GM21529 (cell line): ENCODE results near the gene ITPKB.
"Not testable (repeated sequence)": the region's sequence is repeated elsewhere in the genome, so short reads cannot be mapped to it uniquely, and the experiment has no call there.

ENCODE experiments used
- ATAC-seq: cut with Tn5 transposase; IDR thresholded peaks from one replicate; pipeline ENCODE4 v1.9.1; 2021; ENCODE audit not compliant: unreplicated experiment

The ITPKB gene

DNA sequence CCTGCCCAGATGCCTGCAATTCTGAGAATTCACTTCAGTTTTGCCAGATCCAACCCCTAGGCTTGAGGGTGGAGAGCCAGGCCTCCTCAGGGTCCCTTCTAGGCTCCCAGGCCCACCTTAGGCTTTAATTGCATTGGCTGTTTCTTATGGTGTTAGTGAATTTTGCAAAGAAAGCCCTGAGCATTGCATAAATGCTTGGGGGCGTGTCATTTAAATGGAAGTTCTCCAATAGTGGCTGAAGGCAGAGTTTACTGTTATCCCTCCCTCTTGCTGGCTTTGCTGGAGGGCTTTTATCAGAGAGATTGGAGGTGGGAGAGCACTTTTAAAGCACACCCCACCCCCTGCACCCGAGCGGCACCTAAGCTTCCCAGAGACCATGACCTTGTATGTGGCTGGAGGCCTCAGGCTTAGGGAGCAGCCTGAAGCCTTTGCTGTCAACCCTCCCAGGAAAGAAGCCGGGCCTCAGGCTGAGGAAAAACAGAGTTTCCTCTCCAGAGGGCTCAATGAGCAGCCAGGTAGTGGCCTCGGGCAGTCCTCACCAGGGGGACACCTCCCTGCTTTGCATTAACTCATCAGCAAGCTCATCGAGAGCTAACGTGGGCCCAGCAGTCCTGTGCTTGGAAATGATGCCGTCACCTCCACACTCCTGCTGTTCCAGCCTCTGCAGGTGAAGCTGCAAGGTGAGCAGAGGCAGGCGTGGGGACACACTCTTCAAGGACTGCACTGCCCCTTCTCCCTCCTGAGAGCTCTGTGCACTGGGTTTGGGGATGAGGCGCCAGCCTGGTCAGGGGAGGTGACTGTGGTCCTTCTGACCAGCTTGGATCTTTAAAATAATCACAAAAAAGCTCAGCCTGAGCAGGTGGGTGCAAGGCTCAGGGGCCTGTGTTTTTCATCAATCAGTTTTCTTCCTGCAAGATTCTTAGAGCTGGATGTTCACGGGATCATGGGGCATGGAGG lies 132.5 kb downstream of the ITPKB start:
- ATAC-seq = no peak

DNA sequence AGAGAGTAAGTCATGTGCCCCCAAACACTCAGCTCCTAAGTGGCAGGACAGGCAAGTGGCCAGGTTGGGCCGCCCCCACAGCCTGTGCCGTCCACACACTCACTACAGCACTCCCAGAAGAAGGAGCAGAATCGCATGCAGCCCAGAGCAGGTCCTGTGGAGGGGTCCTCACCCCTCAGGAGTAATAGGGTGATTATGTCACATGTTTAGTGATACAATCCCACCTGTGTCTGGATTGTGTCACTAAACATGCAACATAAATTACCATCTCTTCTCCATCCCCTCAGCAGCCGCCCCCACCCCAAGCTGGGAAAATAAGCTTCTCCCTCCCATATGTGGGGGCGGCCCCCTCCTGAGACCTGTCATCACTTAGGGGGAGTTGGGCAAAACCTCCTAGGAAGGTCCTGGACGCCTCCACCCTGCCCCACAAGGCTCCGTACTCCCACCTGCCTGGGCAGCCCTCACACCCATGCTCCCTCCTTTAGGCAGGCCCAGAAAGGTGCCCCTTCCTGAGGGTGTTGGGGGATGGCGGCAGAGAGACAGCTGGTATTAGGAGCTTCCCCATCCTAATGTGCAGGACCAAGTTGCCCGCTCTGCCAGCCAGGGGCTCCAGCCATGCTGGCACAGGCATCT lies 133.6 kb downstream of the ITPKB start:
- no peak for ATAC-seq

DNA sequence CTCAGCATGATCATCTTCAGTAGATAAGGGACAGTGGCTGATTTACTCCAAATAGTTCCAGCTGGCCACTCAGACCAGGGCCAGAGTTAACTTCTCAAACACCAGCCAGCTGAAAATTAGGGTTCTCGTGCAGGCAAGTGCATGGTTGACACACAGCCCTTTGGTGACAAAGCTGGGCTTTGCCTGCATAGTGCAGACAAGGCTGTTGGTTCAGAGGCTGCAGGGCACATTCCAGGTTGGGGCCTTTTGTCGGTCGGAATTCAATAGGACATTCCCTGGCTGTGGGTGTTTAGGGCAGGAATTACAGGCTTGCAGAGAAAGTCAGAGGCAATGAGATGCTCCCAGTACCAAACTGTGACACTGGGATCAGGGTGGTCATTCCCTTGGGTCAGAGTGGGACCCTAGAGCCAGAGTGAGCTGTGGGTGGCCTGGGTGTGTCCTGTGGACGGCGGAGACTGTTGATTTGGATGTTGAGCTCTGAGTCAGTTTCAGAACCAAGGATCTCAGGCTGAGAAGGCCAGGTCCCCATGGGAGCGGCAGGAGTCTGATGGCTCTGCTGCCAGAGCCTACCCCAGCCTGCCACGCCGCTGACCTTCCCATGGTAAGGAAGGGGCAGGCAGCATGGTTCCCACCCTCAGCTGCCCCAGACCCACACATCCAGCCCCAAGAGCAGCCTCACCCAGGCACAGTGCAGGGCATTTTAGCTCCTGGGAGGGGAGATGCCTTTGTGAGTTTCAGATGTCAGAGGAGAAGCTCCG lies 134.3 kb downstream of the ITPKB start:
- ATAC-seq = no peak

DNA sequence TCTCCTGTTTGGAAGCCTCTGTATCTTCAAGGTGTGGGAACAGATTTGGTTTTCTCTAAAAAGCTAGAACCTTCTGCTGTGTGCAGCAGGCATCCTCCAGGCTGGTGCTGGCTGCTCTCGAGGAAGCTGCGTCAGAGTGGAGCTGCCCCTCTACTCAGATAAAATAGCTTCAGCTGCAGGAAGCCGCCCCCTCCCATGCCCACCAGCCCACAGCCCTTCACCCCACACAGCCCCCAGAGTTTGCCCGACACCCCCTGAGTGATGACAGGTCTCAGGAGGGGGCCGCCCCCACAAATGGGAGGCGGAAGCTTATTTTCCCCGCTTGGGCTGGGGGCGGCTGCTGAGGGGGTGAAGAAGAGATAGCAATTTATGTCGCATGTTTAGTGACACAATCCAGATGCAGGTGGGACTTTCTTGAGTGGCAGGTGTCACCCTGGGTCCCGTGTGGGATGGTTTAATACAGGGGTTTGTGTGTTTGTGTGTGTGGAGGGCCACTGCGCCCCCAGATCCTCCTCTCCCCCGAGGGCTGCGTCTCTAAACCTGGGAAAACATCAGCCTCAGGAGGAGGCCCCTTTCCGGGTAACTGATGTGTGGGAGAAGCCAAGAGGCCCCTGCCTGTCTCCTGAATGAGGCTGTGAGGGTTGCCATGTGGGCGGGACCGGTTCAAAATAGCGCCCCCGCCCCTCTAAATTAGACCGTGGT lies 135.1 kb downstream of the ITPKB start:
- ATAC-seq = no peak

DNA sequence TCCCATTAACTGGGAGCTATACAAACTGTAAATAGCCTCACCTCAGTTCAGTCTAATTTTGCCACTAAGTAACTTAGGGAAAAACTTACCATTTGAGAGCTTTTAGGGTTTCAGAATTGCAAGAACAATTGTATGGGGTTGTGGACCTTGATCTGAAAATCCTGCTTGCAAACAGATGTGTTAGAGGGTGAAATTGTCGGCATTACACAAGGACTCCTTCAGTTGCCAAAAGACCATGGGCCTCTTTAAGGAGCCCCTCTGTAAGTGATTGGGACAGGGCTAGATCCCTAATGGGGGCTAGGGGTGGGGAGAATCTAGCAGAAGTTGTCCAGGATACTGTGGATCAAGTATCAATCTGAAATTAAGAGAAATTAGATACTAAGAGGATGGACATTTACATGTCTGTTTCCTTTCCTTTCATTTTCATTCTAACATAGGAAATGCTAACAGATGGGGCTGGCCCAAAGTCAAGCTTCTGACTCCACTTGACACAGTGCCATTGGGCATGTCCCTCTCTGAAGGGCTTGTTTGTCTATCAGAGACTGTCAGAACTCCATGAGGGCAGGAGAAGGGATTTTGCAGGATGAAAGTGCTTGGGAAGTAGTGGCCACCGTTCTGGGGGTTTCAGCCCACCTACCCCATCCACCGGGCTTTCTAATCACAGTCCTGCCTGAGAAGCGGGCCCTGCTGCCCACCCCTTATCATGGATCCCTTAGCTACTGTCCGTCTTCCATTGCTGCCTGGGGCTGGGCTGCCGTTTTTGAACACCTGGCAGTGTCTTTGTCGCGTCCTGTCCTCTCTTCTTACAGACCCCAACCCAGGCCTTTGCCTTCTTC lies 135.8 kb downstream of the ITPKB start:
- ATAC-seq = no peak

DNA sequence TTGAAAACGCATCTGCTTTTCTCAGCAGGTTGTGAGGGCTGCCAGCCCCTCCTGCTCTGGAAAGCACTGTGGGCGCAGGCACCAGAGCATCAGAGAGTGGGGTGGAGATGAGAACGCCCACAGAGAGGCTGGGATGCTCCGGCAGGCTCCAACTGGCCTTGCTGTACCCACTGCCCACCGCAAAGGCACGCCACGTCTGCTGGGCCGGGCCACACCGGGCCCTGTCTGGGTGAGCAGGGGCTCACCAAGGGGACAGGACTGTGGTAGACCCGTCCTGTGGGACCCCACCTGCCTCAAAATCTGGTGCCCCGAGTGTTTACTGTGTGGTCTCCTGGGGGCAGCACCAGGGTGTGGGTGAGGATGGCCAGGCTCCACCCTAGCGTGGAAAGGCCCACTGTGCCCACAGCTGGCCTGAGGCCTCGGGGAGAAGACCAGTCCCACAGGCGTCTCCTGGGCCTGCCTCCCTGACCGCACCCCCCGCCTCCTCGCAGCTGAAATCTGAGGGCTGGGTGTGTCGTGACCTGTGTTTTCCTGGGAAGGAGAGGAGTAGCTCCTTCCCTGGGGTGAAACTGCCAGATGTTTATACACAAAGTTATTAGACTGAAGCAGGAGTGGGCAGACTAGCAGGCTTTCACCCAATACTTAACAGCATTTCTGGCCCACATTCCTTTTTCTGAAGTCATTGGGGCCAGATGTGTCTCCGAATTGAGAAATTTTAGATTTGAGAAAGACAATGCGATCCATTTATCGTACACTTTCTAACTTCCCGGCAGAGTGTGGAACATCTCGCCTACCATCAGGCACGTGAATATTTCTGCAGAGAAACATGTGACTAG lies 136.7 kb downstream of the ITPKB start:
- ATAC-seq = no peak

DNA sequence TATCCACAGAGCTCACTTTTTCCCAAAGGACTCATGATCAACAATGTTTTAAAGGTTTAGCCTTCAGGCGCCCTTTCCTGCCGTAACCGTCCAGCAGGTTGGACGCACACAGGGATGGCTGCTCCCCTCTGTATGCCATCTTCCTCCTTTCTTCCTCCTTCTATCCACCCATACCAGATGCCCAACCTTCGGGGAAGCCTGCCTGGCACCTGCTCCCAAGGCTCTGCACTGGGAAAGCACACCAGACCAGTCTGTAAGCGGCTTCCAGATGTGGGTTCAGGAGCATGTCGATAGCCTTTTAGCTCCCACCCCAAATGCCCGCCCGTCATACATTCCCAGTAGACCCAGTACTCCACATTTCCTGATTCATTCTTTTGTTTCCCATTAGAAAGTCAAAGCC lies 137.6 kb downstream of the ITPKB start:
- ATAC-seq = no peak

DNA sequence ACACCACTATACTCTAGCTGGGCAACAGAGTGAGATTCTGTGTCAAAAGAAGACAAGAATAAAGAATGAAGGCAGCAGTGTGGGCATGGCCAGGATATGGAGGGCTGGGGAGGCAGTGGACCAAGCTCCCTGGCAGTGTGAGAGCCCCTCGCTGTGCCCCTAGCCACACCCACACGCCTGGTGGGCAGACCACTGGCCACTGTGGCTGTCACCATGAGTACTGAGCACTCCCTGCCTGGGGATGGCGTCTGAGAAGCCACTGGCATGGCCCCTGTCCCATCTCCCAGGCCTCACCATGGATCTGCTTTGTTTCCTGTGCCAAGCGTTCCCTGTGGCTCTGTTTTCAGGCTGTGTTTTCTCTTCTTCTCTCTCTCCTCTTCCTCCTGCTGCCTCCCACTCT lies 138.8 kb downstream of the ITPKB start:
- no peak for ATAC-seq

DNA sequence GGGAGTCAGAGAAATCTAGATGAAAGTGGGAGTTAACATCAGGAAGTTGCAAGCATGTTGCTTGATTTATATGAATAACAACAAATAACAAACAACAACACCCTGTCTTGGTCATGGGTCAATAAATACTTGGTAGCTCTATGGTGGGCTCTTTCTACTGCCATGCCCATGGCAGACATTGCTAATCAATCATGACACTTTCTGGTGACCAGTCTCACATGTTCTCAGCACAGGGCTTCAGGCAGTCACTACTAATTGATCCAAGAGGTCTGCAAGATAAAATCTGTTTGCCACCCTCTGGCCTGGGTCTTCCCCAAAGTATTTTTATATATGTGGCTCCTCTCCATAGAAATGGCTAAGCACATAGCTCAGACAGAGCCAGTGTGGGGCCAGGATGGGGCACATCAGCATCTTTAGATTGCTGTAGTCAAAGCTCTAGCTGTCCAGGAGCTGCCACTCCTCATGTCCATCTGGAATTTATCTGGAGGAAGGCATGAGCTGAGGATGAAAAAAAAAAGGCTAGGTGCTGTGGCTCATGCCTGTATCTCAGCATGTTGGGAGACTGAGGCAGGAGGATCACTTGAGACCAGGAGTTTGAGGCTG lies 139.3 kb downstream of the ITPKB start:
- no peak for ATAC-seq

DNA sequence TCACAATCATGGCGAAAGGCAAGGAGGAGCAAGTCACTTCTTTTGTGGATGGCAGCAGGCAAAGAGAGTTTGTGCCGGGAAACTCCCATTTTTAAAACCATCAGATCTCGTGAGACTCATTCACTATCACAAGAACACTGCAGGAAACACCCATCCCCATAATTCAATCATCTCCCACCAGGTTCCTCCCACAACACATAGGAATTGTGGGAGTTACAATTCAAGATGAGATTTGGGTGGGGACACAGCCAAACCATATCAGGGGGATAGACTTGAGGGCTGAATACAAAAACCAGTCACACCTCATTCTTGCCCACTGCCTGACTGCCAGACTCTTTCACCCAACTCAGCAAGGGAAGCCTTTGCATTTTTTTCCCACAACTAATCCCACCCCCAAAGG lies 140.1 kb downstream of the ITPKB start:
- ATAC-seq = not testable (repeated sequence)

DNA sequence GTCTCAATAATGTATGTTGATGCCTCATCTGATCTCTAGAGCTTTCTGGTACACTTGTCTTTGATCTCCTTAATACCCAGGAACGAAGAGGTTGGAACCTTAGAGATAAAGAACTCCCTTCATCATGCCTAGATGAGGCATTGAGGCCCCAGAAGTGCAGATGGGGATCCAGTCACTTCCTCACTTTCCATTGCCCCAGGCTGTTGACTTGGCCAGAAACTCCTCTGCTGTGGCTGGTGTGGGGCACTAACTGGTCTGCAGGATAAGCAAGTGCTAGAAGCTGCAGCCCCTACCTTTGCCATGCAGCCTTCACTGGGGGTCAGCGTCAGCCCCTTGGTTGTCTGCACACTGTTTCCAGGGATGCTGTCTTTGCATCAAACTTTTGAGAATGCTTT lies 140.6 kb downstream of the ITPKB start:
- no peak for ATAC-seq

DNA sequence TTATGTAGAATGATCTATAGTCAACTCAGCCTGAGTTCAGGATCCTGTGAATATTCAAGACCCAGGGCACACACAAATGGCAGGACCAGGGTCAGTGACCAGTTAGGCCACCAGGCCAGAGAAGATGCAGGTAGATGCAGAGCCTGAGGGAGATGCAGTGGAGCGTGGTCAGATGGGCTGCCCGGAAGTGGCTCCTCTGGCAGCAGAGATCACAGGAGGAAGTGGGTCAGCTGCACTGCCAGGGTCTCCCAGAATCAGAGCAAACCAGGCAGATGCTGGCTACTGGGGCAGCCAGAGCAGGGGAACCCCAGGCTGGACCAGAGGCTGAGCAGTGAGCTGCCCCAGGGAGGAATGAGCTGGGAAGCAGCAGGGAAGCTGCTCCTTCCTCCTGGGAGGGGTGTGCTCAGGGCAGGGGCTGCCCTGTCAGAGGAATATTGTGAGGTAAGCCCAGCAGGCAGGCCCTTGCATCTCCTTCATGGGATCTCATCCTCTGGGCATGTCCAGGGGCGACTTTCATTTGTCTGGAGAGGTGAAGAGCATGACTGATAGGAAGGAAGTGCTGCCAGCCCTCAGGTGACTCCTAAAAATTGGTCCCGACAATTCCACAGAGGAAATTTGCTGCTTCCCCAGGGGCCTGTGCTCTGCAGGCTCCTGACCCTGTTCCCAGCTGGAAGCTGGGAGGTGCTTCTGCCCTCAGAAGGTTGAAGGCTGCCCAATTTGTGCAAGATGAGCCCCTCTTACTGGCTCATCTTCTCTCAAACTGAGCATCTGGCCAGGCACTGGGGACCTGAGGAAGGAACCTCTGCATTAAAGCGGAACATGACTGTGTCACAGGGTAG lies 141.2 kb downstream of the ITPKB start:
- no peak for ATAC-seq

DNA sequence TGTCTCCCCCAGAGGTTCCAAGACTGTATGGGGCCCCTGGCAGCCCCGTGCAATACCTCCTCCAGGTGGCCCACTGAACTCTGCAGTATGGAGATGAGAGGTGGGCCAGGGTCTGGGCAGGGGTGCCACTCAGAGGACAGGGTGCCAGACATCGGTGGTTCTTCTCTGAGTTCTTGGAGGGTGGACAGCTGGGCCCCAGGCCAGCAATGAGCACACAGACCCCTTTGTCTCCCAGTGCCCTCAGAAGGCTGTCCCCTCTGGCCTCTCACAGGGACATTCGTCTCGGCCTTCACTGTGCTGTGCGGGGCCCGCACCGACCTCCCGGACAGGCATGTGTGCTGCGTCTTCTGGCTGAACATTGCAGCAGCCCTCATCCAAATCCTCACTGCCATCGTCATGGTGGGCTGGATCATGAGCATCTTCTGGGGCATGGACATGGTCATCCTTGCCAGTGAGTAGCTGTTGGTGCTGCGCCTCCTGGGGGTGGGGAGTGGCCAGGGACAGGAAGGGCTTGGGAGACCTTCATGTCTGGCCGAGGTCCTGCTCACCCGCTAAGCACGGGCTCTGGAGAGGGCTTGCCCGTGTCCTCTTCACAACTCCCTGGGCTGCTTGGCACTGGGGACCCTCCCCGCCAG lies 142.4 kb downstream of the ITPKB start:
- ATAC-seq = no peak

DNA sequence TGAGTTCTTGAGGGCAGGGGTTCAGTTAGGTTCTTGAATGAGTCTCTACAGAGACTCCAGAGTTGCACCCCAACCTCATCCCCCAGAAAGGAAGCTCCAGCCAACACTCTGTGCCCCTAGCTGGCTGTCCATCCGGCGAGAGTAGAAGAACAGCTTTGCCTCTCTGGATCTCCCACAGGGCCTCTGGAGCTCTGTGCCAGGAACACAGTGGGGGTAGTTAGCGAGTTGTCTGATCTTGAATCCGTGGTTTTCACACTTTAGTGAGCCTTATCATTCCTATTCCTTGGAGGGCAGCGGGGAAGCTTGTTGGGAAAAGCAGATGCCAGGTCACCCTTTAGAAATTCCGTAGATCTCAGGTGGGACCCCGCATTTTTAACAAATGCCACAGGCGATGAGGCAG lies 145.5 kb downstream of the ITPKB start:
- no peak for ATAC-seq

DNA sequence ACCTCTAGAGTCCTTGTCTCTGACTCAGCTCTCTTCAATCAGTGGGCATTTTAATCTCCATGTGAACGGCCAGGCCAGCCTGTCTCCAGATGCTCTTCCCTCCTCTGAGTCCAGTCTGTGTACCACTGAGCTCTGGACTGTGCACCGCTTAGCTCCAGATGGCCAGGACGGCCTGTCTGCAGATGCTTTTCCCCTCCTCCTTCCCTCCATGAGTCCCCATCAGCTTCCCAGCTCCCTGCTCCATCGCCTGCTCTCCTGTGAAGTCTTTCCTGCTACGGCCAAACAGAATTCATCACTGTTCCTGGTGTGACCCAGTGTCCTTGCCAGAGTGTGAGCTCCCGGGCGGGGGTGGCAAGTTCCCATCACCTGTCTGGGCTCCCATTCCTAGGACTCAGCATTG lies 148.5 kb downstream of the ITPKB start:
- ATAC-seq = no peak

DNA sequence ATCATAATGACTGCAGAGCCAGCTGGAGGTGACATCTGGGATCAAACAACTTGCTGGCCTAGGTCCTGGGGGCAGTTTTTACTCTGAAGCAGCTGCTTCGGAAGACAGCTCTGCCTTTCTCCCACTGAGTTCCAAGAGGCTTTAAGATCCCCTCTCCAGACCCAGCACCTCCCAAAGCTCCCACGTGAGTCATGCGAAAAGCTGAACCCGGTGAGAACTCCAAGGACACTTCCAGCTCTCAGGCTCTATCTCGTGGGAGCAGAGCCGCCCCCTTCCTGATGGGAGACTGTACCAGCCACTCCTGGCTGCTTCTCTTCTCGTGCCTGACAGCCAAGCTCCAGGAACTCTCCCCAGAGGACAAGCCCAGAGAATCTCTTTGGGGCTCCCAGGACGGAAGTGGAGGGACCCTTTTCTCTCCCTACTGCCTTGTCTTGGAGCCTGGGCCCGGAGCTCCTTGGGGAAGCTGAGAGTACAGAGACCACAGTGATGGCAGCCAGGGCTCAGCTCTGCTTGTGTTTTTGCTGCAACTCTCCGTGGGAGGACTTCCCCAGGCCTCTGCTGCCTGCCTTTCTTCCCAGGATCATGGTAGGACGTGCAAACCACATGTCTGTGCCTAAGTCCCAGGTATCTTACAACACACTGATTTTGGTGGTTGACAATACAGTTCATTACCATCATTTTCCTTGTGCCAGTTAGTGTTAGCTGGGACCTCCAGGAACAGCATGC lies 149.9 kb downstream of the ITPKB start:
- no peak for ATAC-seq

DNA sequence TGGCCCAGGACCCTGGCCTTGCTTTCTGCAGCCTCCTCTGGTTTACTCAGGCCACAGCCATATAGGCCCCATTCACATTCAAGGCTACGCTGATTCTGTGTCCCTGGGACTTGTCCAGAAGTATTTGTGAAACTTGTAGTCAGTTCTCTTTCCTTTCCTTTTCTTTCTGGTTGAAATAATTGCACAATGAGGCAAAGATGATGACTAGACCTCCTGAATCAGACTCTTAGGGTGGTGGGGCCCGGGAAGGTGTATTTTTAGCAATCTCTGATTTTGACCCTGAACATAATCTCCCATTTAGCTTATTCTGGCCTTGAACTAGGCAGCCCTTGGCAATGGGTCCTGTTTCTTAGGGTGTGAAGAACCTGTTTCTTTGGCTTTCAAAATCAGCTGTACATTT lies 150.6 kb downstream of the ITPKB start:
- ATAC-seq = no peak
